Measurements from ENCODE around the gene THSD4.
A peak's percentile ranks its signal among the peaks of the same experiment; 100 is the strongest.

THSD4 gene

DNA sequence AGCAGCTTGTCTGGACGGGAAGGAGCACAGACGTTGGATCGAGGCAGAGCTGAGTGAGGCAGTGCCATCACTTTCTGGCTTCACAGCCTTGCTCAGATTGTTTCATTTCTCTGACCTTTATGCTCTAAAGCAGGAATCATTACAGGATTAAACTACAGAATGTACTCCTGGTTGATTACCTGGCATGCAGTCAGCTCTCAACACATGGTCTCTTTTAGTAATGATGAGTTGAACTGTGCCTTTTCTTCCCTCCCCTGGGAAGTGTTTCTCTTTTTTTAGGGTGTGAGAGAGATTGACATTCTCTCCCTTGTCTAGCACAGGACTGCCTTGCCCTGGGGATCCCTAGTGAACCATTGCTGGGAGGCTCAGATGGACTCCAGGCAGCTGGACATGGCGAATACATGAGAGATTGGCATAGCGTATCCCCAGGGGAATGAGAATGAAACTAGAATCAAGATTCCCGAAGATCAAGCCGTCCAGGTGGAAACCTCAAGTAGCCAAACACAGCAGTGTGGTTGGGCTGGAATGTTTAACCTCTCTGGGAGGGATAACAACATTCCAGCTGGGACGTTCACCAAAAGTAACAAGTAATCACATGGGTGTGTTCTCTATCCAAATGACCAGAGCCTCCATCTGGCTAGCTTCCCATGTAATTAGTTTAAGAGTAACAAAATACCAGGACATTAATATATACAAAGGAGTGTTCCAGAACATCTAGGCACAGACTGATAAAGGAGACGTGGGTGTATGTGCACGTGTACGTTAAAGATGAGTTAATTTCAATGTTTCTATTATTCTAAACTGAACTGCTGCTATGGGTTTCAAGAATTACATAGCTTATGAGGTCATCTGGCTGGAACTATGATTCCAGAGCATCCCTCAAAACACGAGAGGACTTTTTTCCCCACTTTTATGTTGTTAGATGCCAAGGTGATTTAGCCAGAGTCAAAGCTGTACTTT is 576.5 kb downstream of the THSD4 start:
- TF ChIP-seq, protein P1, sequence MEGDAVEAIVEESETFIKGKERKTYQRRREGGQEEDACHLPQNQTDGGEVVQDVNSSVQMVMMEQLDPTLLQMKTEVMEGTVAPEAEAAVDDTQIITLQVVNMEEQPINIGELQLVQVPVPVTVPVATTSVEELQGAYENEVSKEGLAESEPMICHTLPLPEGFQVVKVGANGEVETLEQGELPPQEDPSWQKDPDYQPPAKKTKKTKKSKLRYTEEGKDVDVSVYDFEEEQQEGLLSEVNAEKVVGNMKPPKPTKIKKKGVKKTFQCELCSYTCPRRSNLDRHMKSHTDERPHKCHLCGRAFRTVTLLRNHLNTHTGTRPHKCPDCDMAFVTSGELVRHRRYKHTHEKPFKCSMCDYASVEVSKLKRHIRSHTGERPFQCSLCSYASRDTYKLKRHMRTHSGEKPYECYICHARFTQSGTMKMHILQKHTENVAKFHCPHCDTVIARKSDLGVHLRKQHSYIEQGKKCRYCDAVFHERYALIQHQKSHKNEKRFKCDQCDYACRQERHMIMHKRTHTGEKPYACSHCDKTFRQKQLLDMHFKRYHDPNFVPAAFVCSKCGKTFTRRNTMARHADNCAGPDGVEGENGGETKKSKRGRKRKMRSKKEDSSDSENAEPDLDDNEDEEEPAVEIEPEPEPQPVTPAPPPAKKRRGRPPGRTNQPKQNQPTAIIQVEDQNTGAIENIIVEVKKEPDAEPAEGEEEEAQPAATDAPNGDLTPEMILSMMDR (IDR thresholded peaks at IDR 0.05), result no peak

DNA sequence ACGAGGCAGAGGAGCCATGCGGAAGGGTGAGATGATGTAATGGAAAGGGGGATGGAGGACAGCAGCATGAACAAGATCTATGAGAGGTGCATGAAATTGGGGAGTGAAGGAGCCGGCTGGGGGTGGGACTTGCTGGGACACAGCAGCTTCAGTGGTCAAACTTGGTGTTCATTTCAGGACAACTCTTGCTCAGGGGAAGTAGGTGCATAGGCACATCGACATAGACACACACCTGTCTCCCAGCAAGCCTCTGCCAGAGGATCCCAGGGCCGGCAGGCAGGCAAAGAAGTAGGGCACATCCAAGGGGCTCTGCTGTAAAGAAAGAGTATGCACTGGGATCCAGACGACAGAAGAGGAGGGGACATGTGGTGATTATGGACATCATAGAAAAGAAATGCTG is 582.0 kb downstream of the THSD4 start:
- no peak for DNase-seq (ENCODE audit: low spot score)
- H3K4me3 ChIP-seq, result no peak overlapping the region
- no peak overlapping the region for H3K27ac ChIP-seq
- TF ChIP-seq, protein P1 (IDR thresholded peaks at IDR 0.05), result no peak

More for the DNA sequence above, 576.5 kb downstream of the THSD4 start:
- no peak for DNase-seq (ENCODE audit: low spot score)
- Histone ChIP-seq H3K27ac (peak overlapping the region in 1 of 2 donors; percentile 20), H3K4me3 (peak overlapping the region; percentile 27)

DNA sequence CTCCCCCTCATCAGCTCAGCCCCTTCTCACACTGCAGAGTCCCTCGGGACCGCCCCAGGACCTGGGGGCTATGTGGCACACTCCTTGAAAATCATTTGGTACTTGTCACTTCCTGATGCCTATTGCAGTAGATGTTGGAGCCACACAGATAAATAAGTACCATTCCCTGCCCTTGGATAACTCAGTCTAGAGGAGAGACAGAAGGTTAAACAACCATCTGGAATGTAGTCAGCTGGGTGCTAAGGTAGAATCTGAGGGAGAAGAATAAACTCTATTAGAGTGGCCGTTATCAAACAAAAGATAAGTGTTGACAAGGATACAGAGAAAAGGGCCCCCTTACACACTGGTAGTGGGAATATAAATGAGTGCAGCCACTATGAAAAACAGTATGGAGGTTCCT is 582.8 kb downstream of the THSD4 start:
- Histone ChIP-seq H3K4me3 (no peak overlapping the region), H3K27ac (no peak overlapping the region)
- TF ChIP-seq, protein P1 (IDR thresholded peaks at IDR 0.05), result no peak
- no peak for DNase-seq (ENCODE audit: low spot score)

DNA sequence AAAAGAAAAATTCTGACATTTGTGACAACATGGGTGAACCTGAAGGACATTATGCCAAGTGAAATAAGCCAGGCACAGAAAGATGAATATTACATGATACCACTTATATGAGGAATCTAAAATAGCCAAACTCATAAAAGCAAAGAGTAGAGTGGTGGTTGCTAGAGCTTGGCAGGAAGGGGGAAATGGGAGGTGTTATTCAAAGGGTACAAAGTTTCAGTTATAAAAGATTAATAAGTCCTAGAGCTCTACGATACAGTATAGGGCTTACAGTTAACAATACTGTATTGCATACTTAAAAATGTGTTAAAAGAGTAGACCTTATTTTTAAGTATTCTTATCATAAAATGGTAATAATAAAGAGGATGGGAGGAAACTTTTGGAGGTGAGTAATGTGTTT is 583.5 kb downstream of the THSD4 start:
- TF ChIP-seq, protein P1 (IDR thresholded peaks at IDR 0.05), result no peak
- Histone ChIP-seq H3K4me3 (no peak overlapping the region), H3K27ac (no peak overlapping the region)
- no peak for DNase-seq (ENCODE audit: low spot score)

DNA sequence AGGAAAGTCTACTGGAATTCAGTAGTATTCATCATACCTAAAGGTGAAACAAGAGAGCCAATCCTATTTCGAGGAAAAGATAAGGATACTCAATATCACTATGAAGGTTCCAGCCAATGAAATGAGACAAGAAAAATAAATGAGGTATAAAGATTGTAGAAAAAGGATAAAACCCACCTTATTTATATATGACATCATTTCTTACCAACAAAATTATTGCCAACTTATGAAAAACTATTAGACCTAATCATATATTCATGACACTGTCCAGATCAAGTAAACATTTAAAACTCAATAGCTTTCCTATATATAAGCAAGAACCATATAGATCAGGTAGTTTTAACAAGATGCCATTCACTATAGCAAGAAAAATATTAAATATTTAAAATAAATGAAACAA is 584.7 kb downstream of the THSD4 start:
- TF ChIP-seq, protein P1 (IDR thresholded peaks at IDR 0.05), result no peak
- DNase-seq (ENCODE audit: low spot score), result no peak
- no peak overlapping the region for H3K27ac ChIP-seq
- no peak overlapping the region for H3K4me3 ChIP-seq

DNA sequence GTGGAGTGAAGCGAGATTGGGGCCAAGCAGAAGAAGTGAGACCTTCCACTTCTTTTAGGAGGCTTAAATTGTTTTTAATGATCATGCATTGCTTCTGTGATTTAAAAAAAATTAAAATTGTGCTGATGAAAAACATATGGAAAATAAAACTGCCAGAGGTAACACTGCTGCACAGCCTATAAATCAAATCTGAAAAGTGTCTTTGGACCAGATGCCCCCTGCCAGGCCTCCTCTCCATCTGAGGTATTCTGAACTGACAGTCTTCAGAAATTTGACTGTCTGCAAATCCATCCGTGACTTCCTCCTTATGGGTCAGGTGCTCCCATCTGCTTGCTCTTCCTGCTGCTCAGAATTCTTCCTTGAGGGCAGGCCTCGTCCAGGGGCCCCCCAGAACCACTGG is 586.5 kb downstream of the THSD4 start:
- TF ChIP-seq, protein P1 (IDR thresholded peaks at IDR 0.05), result no peak
- Histone ChIP-seq H3K4me3 (no peak overlapping the region), H3K27ac (no peak overlapping the region)
- no peak for DNase-seq (ENCODE audit: low spot score)

DNA sequence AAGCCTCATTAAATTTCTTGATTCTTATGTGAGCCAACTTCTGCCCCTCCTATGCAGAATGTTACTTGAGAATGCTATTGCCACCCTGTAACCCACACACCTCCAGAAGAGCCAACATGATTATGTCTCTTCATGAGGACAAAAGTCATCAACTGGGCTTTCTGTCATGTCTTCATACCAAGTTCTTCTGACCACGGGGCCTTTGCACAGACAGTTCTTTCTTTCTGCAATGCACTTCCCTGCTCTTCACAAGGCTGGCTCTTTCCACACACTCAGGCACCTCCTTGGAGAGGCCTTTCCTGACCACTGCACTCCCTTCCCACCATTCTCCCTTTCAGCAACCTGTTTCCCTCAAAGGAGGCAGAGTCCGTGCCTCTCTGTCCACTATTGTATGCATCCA is 587.2 kb downstream of the THSD4 start:
- Histone ChIP-seq H3K27ac (no peak overlapping the region), H3K4me3 (no peak overlapping the region)
- no peak for DNase-seq (ENCODE audit: low spot score)
- TF ChIP-seq, protein P1 (IDR thresholded peaks at IDR 0.05), result no peak
